HPDE6-E6E7 (cell line): ENCODE results near the gene INPP4A.

Source experiments
- DNase-seq: peaks from one replicate; pipeline ENCODE4 v3.0.0; 2011; ENCODE audit warnings: missing footprints; ENCODE audit errors: extremely low spot score

INPP4A gene

DNA sequence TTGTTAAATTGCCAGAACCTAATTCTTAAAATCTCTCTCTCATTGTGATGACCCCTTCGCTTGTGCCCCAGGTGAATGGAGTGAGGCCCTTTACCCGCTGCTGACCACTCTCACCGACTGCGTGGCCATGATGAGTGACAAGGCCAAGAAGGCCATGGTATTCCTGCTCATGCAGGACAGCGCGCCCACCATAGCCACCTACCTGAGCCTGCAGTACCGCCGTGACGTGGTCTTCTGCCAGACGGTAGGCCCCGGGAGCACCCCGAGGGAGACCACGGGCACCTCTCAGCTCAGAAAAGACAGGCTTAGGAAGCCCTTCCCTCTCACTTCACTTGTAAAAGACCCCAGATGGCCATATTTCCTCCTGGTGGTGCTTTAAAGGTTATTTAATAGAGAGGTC lies 118.7 kb downstream of the INPP4A start:
- no peak for DNase-seq

DNA sequence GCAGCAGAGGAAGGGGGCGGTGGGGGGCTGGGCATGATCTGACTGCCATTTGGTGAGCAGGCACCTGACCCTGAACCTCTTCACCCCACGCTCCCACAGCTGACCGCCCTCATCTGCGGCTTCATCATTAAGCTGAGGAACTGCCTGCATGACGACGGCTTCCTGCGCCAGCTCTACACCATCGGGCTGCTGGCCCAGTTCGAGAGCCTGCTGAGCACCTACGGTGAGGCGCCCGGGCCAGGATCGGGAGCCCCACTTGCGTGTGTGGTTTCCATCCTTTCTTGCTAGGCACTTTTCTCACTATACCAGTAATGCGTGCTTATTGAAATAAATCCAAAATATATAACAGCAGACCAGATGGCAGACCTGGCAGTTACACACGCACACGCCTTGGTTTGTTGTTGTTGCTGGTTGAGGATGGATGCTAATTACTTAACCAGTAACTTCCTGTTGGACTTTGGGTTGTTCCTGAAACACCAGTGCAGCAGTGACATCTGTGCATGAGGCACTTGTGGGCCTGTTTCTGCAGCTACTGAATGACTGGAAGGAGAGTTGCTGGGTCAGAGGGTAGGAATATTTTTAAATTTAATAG lies 120.0 kb downstream of the INPP4A start:
- DNase-seq, result no peak

DNA sequence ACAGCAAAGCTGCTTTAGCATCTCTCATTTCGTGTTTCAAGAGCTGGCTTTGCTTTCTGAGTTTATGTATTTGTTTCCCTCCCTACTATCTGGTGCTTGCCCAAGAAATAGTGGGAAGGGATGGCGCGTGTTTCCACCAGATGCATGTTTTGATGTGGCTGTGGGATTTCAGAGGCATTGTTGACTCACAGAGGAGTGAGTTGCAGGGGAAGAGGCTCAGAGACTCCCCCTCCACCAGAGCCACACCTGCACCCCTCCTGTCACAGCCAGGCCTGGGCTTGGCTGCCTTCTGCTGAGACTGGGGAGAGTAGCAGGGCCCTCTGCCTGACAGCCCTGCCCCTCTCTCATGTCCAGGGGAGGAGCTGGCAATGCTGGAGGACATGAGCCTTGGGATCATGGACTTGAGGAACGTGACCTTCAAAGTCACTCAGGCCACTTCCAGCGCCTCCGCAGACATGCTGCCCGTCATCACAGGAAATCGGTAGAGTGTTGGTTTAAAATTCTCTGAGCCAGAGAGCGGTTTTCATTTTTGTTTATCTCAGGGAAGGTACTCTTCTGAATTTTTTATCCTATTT lies 120.7 kb downstream of the INPP4A start:
- DNase-seq, result no peak

DNA sequence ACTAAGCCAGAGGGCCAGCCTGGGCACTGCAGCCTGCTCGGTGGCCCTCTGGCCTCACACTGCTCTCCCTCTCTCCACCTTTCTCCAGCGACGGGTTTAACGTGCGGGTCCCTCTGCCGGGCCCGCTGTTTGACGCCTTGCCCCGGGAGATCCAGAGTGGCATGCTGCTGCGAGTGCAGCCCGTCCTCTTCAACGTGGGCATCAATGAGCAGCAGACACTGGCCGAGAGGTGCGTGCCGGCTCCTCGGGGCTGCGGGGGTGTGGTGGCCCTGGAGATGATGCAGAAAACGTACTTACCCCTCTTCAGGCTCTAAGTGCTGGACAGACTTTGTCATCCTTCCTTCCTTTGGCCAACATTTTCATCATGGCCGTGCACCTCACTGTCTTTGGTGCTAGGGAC lies 121.3 kb downstream of the INPP4A start:
- DNase-seq, result no peak

DNA sequence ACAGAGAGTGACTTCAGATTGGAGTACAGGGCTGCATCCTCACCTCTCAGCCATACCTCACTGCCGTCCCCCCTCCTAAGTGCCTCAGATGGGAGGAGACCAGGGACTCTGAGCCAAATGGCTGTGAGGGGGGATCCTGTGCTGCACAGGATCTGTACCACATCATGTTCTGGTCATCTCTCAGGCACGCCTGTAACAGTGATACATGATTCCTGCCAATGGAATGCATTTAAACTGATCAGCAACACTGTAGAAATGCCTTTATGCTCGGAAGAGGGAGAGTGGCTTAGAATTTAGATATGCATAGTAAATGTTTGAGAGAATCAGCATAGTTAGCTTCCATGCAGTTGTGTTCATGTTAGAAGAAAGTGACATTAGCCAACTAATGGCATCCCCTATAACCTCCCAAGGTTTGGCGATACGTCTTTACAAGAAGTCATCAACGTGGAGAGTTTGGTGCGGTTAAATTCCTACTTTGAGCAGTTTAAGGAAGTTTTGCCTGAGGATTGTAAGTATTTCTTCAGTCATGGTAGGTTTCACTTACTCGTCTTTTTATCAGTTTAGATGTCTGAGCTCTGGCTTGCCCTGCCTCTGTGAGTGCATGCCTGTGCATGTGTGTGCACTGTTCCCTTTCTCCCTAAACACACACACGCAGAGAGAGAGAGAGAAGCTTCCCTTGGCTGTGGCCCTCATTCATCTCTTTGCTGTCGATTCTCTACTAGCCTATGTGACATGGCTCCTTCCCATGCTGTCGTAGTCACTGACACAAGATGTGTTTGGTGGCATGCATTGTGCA lies 123.7 kb downstream of the INPP4A start:
- peak; percentile 7 for DNase-seq

DNA sequence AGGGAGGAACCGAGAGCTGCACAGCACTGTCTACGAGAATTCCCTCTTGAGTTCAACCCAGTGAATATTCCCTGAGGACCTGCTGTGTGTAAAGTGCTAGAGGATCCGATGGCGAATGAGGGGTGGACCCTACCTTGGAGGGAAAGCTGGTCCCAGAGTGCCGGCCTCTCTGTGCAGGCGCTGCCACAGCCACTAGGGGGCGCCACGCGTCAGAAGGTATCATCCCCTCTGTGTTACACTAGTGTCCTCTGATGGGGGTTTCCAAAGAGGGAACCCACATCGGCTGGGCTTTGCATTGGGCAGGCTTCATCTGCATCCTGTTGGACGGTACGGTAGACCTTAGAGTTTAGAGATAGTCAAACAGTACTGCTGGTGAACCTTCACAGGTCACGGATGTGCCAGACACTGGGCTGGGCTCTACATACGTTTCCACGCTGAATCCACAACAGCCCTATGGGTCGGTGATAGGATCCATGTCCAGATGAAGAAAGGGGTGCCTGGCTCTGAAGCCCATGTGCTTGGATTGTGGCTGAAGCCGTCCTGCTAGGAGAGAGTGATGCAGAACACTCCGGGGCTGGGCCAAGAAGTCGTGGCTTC lies 124.6 kb downstream of the INPP4A start:
- peak; percentile 16 for DNase-seq

DNA sequence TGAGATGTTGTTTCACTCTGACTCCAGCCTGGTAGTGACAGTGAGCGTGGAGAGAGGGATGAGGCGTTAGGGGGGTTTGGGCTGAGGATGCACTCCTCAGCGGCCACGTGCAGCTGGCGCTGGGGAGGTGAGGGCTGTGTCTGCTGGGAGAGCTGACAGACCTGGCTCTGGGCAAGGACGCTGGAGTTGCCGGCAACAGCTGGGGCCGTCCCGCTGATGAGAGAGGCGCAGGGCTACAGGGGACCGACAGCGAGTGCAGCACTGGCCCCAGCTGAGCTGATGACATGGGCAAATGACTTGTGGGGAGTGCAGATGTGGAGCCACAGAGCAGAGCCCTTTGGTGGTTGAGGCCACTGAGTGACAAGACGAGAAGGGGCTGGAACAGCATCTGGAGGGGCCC lies 125.3 kb downstream of the INPP4A start:
- no peak for DNase-seq

DNA sequence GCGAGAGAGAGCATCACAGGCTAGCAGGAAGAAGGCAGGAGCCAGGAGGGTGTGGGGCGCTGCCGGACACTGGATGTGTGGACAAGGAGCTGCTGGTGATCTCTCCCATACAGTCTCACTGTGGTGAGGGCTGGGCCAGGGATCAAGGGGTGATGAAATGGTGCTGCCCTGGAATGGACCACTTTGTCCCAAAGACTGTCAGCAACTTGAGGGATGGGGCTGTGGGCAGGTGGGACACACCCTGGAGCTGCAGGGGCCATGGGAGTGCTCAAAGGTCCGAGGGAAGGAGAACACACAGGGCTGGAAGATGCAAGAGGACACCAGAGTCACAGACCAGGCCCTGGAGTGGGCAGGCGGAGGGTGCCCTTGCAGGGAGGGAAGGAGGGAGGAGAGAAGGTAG lies 125.7 kb downstream of the INPP4A start:
- no peak for DNase-seq

DNA sequence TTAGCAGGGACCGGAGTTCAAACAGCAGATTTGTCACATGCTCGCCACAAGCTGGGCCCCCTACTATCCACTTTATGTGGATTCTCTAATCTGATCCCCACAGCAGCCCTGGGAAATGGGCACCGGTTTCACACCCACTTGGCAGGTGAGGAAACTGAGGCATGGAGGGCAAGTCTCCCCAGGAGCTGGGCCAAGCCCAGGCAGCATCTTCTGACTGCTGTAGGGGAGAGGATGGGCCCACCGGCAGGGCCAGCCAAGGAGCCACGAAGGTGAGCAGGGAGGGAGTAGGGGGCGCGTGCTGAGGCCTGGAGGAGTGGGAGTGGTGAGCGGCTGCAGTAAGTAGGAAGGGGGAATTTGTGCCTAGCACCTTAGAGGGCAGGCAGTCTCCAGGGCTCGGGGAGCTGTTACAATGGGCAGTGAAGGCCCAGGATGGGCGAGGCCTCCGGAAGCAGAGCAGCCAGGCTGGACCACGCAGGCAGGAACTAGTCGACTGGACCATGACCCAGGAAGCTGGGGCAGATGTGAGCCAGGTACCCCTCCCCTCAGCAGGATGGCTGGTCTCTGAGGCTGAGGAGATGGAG lies 126.6 kb downstream of the INPP4A start:
- DNase-seq, result no peak

DNA sequence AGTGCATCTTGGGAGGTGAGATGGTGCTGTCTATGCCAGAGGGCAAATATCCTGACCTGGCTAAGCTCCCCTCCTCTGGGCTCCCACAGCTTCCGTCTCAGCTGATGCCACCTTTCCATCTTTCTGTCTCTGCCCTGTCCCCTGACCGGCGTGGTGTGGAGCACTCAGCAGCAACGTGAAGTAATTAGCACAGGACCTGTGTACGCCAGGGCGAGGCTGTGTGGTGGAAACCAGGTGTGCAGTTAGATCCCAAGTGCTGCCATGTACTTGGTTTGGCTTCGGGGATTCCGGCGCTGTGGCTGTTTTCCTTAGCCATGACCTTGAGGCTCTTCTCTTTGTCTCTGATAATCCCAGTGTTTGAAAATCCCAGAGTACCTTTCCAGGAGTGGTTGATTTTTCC lies 127.1 kb downstream of the INPP4A start:
- DNase-seq, result no peak

DNA sequence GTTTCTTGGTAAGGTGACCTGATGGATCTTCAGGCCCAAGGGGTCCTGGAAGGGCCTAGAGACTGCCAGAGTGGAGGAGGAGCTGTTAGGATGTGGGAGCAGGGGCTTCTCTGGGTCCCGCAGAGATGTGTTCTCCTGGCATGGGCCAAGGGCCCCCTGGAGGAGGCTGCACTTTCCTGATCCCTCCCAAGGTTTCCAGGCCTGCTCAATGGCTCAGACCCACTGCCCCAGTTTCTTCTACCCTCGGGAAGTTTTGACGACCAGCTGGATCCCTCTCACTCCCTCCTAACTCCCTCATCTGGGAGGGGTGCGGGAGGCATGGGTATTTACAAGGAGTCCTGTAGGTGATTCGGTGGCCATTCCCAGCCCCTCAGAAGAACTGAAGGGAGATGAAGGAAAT lies 127.6 kb downstream of the INPP4A start:
- DNase-seq, result no peak

DNA sequence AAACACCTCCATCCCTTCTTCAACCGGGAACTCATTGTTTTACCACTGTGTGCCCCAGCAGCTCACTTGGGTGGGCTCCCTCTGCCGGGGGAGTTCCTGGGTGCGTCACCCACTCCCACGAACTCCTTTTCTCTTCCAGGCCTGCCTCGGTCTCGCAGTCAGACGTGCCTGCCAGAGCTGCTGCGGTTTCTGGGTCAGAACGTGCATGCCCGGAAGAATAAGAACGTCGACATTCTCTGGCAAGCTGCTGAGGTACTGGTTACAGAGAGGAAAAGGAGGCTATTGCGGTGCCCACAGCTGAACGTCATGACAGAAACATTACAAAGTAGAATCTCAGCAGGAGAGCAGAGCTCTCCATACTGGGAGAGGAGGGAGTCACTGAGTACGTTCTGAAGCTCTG lies 128.0 kb downstream of the INPP4A start:
- DNase-seq, result no peak

DNA sequence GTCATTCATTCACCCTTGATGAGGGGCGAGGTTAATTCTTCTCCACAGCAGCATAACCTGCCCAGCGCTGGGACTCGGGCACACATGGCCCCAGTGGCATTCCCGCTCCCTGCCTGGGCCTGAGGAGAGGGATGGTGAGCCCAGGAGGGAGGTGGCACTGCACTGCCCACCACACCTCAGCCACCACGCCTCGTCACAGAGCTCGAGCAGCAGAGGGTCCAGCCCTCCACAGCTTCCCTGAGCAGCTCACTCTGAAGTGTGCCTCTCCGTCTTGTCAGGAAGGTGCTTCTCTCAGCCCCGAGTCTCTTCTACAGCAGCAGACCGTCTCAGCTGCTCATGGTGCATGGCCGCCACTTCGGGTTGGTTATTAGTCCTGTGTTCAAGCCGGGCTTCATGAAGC lies 128.8 kb downstream of the INPP4A start:
- no peak for DNase-seq

DNA sequence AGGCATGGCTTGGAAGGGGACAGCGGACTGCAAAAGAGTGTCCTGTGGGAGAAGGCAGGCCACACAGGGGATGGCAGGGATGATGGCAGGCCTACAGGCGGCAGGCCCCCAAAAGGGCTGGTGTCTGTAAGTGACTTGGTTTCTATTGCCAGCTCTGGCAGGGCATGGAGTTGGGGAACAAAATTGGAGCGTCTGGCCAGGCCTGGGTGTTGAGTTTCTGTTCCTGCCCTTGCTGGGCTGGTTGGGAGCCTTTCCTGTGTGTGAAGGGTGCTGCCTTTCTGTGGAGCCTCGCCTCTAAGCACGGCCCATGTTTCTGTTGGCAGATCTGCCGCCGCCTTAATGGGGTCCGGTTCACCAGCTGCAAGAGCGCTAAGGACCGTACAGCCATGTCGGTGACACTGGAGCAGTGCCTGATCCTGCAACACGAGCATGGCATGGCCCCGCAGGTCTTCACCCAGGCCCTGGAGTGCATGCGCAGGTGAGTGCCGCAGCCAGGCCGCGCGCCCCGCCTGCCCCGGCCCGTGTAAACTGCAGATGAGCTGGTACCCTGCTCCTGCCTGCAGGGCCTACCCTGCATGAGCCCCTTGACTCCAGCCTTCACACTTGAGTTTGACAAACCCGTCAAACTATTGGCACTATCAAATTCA lies 132.1 kb downstream of the INPP4A start:
- no peak for DNase-seq

DNA sequence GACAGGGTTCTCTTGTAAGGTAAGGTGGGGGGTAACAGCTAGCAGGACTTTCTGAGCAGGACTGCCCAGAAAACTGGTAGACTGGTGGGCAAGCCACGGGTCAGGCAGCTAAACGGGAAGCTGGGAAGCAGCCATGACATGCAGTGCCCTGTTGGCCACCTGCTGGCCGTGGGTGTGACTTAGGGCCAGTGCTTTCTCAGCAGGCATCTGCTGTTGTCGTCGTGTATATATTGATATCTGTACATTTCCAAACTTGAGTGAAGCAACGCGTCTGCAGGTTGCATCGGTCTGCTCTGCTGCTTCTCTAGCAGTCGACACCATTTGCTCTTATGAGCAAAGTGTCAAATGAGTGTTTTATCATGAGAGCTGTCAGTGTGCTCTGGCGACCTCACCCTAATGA lies 132.7 kb downstream of the INPP4A start:
- DNase-seq, result no peak

DNA sequence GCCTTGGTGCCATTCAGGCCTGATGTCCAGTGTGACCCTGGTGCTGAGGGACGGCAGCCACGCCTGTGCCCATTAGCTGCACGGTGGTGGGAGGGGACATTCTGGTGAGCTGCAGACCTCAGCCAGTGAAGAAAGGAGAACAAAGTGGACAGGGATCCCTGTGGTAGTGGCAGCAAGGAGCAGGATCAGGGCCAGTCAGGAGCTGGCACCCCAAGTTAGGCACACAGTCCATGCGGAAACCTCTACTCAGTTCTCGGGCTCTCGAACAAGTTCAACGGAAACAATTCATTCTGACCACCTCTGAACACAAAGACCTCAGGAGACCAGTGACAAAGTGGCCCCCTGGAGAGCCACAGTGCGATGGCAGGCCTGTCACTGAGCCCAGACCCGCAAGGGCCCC lies 133.6 kb downstream of the INPP4A start:
- DNase-seq, result no peak

DNA sequence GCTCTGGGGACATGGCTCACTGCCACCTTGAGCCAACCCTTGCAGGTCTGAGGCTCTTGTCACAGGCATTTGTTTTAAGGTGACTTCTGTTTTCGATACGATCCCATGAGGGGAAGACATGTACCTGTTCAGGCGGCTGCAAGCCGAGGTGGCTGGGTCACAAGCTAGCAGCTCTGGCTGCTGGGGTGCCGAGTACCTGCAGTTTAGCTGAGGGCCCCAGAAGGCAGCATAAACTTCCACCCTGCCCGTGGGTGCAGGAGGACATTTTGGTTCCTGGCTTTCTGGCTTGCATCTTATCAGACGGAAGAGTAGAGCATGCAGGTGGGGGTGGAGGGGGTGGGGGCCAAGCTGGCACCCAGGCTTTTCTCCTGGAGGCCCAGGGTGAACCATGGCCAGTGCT lies 135.3 kb downstream of the INPP4A start:
- DNase-seq, result no peak

DNA sequence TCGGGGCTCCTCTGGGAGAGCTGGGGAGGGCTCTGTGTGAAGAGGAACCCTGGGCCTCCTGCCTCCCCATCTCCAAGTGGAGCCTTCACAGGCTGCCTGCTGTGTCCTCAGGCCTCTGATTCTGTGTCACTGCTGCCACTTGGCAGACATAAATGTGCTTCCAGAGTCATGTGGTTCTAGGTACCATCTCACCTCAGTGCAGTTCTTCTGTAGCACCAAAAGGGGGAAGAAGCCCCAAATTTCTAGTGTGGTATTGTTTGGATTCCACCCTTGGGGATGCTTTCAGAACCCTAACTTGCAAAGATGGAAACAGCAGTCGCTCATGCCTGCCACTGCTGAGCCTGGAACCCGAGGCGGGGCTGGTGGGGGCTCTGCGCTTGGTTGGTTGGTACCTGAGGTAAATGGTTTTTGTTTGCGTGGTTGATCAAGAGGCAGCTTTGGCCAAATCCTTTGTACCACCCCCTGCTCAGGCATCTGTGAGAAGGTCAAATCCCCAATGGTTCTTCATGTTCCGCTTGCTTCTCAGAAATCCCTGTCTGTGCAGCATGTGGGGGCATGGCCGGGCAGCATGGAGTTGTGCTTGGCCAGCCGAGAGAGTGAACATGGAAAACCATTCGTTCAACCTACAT lies 136.1 kb downstream of the INPP4A start:
- no peak for DNase-seq

DNA sequence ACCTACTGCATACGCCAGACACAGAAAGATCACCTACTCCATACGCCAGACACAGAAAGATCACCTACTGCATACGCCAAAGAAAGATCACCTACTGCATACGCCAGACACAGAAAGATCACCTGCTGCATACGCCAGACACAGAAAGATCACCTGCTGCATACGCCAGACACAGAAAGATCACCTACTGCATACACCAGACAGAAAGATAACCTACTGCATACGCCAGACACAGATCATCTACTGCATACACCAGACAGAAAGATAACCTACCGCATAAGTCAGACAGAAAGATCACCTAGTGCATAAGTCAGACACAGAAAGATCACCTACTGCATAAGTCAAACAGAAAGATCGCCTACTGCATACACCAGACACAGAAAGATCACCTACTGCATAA lies 137.9 kb downstream of the INPP4A start:
- no peak for DNase-seq

DNA sequence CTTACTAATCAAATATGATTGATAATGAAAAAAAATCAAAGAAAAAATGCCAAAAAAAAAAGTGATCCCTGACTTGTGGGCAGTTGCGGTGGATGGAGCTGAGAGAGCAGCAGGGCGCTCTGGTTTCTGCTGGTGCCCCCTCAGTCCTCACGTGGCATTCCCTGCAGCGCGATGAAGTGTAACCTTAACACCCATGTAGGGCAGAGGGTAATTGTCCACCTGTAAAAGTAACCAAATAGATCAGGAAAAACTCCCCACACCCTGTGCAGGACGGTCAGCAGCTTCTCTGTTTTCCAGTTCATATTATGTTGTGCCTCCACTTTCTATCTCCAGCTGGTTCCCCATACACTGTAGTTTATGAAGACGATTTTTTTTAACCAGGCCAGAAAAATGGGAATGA lies 138.6 kb downstream of the INPP4A start:
- no peak for DNase-seq

DNA sequence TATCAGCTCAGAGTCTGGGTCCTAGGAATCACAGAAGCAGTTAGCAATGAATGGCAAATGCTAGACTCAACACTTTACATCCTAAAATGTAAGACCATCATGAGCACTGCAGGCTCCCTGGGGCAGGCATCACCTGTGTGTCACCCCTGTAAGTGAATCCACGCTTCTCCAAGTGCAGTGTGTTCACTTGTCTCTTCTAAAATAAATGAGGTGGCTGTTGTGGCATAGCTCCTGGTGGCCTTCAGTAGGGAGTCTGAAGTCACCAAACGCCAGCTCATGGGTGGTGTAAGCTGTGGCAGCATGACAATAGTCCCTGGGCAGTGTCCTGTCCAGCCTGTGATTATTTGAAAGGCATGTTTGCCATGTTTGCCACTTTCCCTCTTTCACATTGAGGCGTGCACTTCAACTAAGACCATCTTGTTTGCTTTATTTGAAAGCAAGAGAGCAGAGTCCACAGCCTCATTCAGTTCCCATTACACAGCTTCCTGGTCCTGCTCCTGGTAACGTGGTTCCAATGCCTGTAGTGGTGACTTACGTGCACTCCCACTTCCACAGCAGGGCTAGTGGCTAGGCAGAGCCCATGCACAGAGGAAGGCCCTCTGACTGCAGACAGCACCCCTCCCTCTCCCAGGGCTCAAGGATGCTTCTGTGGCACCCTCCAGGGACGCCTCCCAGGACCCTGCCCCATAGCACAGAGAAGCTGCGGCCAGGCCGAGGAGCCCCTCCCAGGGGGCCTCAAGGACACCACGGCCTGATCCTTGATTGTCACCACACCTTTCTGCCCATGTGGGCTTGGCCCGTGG lies 139.4 kb downstream of the INPP4A start:
- no peak for DNase-seq
